ENCODE data around the gene SORCS2.

GRCh38 chr4:7612311-7612897 is 420.1 kb downstream of the SORCS2 start:
- TF ChIP-seq, protein P1, sequence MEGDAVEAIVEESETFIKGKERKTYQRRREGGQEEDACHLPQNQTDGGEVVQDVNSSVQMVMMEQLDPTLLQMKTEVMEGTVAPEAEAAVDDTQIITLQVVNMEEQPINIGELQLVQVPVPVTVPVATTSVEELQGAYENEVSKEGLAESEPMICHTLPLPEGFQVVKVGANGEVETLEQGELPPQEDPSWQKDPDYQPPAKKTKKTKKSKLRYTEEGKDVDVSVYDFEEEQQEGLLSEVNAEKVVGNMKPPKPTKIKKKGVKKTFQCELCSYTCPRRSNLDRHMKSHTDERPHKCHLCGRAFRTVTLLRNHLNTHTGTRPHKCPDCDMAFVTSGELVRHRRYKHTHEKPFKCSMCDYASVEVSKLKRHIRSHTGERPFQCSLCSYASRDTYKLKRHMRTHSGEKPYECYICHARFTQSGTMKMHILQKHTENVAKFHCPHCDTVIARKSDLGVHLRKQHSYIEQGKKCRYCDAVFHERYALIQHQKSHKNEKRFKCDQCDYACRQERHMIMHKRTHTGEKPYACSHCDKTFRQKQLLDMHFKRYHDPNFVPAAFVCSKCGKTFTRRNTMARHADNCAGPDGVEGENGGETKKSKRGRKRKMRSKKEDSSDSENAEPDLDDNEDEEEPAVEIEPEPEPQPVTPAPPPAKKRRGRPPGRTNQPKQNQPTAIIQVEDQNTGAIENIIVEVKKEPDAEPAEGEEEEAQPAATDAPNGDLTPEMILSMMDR (IDR thresholded peaks at IDR 0.05): no peak
- TF ChIP-seq POLR2A (IDR thresholded peaks at IDR 0.05) (no peak), POLR2AphosphoS5 (IDR thresholded peaks at IDR 0.05) (no peak)
